HL-60 (cell line): ENCODE measurements around the gene TBC1D24.
A peak's percentile ranks its signal among the peaks of the same experiment; 100 is the strongest.

ENCODE experiments used
- DNase-seq, 2 experiments: peaks; one replicate each; pipeline ENCODE4 v3.0.0-alpha.2; 2010 to 2020; ENCODE audit warnings: low read depth in 1 of 2, low spot score in 1 of 2
- H3K27ac ChIP-seq: fragments of 250-450 bp; sonication (Bioruptor Pico); replicated peaks from 2 replicates; pipeline ENCODE4 v1.5.1; 2020; ENCODE audit warnings: mild to moderate bottlenecking, moderate library complexity
- H3K27me3 ChIP-seq: fragments of 250-450 bp; sonication (Bioruptor Pico); 2 replicates; pipeline ENCODE4 v1.5.1; 2021; ENCODE audit warnings: mild to moderate bottlenecking, moderate library complexity; ENCODE audit not compliant: insufficient read depth, poor library complexity, severe bottlenecking
- H3K4me3 ChIP-seq: replicated peaks from 2 replicates; pipeline ENCODE4 v1.5.1; 2011; ENCODE audit warnings: mild to moderate bottlenecking, control low read depth, low read length; ENCODE audit not compliant: insufficient read depth
- GABPA ChIP-seq: IDR thresholded peaks from 2 replicates; pipeline ENCODE4 v1.6.1; 2012; ENCODE audit warnings: low read depth
- POLR2AphosphoS5 ChIP-seq: IDR thresholded peaks from 2 replicates; pipeline ENCODE4 v1.6.1; 2012; ENCODE audit warnings: low read depth
- SPI1 ChIP-seq: IDR thresholded peaks from 2 replicates; pipeline ENCODE4 v1.6.1; 2012; ENCODE audit warnings: low read depth, mild to moderate bottlenecking, borderline replicate concordance
- TF ChIP-seq, protein P1 (sequence below): IDR thresholded peaks from one replicate; pipeline ENCODE4 v1.5.1; 2011; ENCODE audit warnings: low read length, control low read depth, inconsistent platforms; ENCODE audit not compliant: insufficient read depth
- TF ChIP-seq, protein P2 (sequence below): IDR thresholded peaks from 2 replicates; pipeline ENCODE4 v1.6.1; 2012; ENCODE audit warnings: low read depth; ENCODE audit not compliant: insufficient replicate concordance

The TBC1D24 gene

DNA sequence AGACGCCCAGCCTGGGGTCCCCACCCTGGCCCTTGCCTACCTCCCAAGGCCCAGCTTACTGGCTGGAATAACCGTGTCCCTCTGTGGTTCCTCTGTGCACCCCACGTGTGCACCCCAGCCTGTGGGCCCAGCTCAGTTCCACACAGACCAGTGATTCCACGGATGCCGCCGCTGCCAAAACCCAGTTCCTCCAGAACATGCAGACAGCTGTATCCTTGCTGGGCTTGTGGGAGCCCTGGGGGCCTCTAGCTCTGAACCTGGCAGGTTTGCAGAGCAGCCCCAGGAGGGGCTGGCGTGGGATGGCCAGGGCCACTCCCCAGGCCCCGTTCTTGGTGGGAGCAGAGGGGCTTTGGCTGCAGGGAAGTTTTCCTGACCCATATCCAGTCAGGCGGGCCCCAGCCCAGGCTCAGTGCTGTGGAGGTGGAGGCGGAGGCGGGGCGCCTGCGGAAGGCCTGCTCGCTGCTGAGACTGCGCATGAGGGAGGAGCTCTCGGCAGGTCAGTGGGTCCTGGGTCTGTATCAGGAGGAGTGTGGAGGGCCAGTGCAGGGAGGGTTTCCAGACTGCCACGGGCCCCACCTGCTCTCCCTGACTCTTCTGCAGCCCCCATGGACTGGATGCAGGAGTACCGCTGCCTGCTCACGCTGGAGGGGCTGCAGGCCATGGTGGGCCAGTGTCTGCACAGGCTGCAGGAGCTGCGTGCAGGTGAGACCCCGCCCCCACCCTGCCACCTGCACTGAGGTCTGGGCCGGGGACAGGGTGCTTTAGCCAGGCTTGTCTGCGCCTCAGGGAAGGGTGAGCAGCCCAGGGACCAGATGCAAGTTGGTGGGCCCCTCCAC, 12.7 kb upstream of the TBC1D24 start:
- no peak for DNase-seq

GRCh38 chr16:2464333-2464732, 10.6 kb upstream of the TBC1D24 start:
- DNase-seq = no peak
- Histone ChIP-seq H3K4me3 (no peak overlapping the region), H3K27me3 (peaks cover 4% of the 10 kb centered on the region), H3K27ac (no peak overlapping the region)
- TF ChIP-seq POLR2AphosphoS5 = no peak
- TF ChIP-seq, protein P1, sequence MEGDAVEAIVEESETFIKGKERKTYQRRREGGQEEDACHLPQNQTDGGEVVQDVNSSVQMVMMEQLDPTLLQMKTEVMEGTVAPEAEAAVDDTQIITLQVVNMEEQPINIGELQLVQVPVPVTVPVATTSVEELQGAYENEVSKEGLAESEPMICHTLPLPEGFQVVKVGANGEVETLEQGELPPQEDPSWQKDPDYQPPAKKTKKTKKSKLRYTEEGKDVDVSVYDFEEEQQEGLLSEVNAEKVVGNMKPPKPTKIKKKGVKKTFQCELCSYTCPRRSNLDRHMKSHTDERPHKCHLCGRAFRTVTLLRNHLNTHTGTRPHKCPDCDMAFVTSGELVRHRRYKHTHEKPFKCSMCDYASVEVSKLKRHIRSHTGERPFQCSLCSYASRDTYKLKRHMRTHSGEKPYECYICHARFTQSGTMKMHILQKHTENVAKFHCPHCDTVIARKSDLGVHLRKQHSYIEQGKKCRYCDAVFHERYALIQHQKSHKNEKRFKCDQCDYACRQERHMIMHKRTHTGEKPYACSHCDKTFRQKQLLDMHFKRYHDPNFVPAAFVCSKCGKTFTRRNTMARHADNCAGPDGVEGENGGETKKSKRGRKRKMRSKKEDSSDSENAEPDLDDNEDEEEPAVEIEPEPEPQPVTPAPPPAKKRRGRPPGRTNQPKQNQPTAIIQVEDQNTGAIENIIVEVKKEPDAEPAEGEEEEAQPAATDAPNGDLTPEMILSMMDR = no peak
- TF ChIP-seq, protein P2, sequence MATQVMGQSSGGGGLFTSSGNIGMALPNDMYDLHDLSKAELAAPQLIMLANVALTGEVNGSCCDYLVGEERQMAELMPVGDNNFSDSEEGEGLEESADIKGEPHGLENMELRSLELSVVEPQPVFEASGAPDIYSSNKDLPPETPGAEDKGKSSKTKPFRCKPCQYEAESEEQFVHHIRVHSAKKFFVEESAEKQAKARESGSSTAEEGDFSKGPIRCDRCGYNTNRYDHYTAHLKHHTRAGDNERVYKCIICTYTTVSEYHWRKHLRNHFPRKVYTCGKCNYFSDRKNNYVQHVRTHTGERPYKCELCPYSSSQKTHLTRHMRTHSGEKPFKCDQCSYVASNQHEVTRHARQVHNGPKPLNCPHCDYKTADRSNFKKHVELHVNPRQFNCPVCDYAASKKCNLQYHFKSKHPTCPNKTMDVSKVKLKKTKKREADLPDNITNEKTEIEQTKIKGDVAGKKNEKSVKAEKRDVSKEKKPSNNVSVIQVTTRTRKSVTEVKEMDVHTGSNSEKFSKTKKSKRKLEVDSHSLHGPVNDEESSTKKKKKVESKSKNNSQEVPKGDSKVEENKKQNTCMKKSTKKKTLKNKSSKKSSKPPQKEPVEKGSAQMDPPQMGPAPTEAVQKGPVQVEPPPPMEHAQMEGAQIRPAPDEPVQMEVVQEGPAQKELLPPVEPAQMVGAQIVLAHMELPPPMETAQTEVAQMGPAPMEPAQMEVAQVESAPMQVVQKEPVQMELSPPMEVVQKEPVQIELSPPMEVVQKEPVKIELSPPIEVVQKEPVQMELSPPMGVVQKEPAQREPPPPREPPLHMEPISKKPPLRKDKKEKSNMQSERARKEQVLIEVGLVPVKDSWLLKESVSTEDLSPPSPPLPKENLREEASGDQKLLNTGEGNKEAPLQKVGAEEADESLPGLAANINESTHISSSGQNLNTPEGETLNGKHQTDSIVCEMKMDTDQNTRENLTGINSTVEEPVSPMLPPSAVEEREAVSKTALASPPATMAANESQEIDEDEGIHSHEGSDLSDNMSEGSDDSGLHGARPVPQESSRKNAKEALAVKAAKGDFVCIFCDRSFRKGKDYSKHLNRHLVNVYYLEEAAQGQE = no peak
- no peak for TF ChIP-seq GABPA
- no peak for TF ChIP-seq SPI1

More for the DNA sequence above, 12.7 kb upstream of the TBC1D24 start:
- no peak overlapping the region for H3K4me3 ChIP-seq
- TF ChIP-seq GABPA = no peak
- TF ChIP-seq SPI1 = no peak
- TF ChIP-seq, protein P2 = no peak
- TF ChIP-seq POLR2AphosphoS5 = no peak
- TF ChIP-seq, protein P1 = no peak
- no peak overlapping the region for H3K27ac ChIP-seq
- H3K27me3 ChIP-seq = peaks cover 1% of the 10 kb centered on the region

DNA sequence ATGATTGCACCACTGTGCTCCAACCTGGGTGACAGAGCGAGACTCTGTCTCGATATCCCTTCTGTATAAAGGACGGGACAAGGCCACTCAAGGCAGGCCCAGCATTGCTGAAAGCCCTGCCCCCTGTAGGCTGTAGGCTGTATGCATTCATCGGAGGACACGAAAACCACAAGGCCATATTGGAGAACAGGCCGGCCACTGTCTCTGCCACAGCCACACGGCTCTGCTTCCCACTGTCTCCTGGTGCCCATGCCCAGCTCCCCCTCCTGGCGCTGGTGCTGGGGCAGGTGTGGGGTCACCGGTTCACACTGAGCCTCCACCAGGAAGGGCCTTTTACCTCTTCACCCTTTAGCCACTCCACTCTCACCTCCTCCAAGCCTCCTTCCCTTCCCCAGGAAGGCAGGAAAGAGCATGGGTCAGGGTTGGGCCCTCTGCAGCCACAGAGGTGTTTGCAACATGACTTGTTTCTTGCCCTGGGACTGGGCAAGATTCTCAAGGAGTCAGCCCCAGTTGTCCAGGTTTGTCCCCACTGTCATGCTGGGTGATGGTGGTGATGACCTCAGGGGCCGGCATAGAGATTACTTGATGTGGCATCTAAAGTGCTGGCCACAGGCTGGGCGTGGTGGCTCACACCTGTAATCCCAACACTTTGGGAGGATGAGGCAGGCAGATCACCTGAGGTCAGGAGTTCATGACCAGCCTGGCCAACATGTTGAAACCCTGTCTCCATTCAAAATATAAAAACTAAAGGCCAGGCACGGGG, 9.1 kb upstream of the TBC1D24 start:
- no peak overlapping the region for H3K4me3 ChIP-seq
- peak in 1 of 2 experiments; percentile 25 for DNase-seq
- peaks cover 19% of the 10 kb centered on the region for H3K27me3 ChIP-seq
- H3K27ac ChIP-seq = no peak overlapping the region
- TF ChIP-seq, protein P2 = no peak
- no peak for TF ChIP-seq GABPA
- TF ChIP-seq, protein P1 = peak; percentile 11
